Stimulated activated CD4-positive, alpha-beta T cell treated with anti-CD3 and anti-CD28 coated beads, Interleukin-12 subunit alpha, Interleukin-12 subunit beta, amount 100 ng/mL, for 48 hours (primary cell): ENCODE data around the gene HPCA.
"Not testable (repeated sequence)": the region's sequence is repeated elsewhere in the genome, so short reads cannot be mapped to it uniquely, and the experiment has no call there.

ENCODE experiments used
- DNase-seq, 3 donors: peaks; one replicate each; pipeline ENCODE4 v3.0.0-alpha.2; 2020; ENCODE audit warnings: low read depth in 2 of 3, low spot score in 1 of 3

Gene HPCA

DNA sequence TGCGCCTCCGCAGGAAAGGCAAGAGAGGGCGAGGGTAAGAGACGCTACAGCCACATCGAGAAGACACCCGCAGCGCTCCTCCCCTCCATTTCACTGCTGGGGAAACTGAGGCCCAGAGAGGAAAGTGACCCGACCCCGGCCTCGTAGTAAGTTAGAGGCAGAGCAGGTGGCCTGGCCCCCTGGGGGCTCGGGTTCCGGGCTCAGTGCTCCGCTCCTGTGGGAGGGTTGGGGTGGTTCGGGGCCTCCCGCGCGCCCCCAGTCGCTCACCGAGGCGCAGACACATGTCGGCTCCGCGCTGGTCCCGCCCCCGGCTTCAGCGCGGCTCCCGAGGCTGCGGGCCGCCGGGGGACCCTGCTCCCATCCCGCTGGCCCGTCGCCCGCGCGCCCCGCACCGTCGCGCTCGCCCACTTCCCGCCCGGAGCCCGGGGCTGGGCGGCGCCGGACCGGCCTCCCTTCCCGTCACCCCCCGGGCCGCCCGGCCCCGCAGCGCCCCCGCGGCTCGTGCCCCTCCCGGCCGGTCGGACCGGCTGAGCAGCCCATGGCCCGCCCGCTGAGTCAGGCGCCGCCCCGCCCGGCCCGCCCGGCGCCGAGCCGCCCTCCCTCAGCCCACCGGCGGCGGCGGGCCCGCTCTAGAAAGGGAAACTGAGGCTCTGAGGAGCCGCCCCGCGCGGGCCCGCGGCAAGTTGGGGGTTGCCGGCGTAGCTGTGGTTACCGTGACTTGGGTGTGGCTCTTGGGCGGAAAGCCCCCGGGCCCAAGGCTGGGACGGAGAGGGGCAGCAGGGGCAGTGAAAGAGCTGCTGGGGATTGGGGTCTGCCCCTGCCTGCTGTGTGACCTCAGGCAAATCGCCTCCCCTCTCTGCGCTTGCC is 14.9 kb downstream of the HPCA start, which contains the start of gene TMEM54:
TMEM54 (minus strand) TSS at position 434 of the 867 bp plus-strand sequence; CDS start at position 283, 151 bp downstream.
- no peak for DNase-seq

GRCh38 chr1:32901823-32902534 is 15.7 kb downstream of the HPCA start:
- DNase-seq, result no peak

GRCh38 chr1:32902535-32902920 is 16.2 kb downstream of the HPCA start:
- DNase-seq, result no peak

- DNase-seq, result no peak
Observed at GRCh38 chr1:32903991-32904785, 17.9 kb downstream of the HPCA start.

GRCh38 chr1:32904797-32905196 is 18.5 kb downstream of the HPCA start:
- no peak for DNase-seq

DNA sequence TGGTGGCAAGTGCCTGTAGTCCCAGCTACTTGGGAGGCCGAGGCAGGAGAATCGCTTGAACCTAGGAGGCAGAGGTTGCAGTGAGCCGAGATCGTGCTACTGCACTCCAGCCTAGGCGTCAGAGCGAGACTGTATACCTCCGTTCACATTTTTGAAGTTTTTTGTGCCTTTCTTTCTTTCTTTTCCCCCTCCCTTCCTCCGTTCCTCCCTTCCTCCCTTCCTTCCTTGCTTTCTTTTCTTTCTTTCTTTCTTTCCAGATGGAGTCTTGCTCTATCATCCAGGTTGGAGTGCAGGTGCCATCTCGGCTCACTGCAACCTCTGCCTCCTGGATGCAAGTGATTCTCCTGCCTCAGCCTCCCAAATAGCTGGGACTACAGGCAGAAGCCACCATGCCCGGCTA is 19.3 kb downstream of the HPCA start:
- not testable (repeated sequence) for DNase-seq

- no peak for DNase-seq
Observed at GRCh38 chr1:32906654-32907053, 20.4 kb downstream of the HPCA start.

DNA sequence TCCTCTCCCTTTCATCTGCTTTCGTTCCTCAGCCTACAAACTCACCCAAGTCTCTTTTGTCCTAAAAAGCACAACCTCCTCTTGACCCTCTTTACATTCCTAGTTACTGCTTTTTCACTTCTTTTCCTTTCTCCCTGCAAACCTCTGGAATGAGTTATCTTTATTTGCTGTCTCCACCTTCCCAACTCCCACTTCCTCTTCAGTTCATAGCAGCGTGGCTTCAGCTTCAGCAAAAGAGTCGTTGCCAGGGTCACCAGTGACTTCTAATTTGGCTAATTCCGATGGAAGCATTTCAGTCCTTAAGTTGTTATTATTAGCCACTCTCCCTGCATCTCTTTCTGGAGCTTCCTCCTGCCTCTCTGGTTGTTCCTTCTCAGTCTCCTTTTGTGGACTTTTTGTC is 21.1 kb downstream of the HPCA start:
- DNase-seq, result no peak

GRCh38 chr1:32910319-32910718 is 24.0 kb downstream of the HPCA start:
- DNase-seq, result no peak

DNA sequence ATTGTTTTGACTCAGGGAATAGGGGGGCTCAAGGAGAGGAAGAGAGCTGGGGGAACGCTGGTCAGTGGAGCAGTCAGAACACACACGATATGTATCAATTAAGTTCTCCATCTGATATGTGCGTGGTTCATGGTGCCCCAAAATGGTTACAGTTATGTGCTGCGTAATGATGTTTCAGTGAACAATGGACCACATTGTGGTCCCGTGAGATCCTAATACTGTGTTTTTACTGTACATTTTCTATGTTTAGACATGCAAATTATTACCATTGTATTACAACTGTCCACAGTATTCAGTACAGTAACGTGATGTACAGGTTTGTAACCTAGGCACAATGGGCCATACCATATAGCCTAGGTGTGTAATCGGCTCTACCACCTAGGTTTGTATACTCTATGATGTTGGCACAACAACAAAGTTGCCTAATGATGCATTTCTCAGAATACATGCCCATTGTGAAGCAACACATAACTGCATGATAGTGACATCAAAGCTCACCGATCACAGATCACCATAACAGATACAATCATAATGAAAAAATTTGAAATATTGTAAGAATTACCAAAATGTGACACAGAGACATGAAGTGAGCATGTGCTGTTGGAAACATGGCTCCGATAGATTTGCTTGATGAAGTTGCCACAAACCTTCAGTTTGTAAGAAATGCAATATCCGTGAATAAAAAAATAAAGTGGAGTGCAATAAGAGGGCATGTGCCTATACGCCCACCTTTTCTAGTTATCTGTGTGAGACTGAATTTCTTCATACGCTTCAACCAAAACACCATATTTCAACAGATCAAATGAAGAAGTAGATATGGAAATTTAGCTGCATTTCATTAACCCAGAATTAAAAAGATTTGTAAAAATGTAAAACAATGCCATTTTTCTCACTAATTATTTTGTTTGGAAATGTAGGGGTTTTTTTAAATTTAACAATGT is 29.7 kb downstream of the HPCA start:
- DNase-seq, result no peak

DNA sequence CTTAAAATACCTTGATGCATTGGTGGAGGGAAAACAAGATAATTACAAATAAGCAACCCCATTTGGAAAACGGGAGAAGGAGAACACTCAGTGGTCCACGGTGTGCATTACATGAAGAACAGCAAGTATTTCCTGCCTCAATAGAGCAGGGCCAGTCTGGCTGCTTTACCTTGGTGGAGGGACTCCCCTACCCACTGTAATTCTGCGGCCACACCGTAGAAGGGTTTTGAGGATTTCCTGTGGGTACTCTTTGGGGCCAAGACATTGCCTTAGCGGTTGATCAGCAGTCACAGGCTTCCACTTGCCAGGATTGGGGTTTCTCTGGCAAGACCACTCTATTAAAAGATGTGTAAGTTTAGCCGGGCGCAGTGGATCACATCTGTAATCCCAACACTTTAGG is 31.2 kb downstream of the HPCA start:
- DNase-seq, result no peak

- no peak for DNase-seq
Observed at GRCh38 chr1:32918179-32918578, 31.9 kb downstream of the HPCA start.

DNA sequence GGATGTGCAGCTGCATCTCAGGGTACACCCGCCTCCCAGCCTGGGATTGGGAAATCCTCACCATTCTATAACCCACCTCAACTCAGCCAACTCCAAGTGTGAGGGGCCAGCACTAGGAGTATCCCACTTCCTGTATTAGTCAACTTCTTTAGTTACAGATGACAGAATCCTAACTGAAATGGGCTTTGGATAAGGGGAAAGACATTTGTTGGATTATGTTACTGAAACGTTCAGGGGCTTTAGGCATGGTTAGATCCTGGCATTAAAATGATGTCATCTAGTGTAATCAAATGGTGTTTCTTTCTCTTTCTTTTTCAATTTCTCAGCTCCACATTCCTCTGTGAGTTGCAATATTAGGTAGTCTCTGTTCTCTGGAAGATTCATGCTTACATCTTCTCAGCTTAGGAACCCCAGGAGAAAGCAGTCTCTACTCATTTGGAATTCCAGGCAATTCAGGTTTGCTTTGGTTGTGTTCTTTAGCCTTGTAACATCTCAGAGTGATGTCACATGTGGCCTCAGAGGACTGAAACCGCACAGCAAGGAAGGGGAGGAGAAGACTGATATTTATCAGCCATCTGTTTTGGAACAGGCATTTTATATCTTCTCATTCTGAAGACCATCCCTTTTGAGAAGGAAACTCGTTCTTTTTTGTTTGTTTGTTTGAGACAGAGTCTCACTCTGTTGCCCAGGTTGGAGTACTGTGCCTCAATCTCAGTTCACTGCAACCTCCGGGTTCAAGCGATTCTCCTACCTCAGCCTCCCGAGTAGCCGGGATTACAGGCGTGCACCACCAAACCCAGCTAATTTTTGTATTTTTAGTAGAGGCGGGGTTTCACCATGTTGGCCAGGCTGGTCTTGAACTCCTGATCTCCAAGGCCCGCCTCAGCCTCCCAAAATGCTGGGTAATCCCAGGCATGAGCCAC is 33.8 kb downstream of the HPCA start:
- DNase-seq, result no peak

- DNase-seq, result no peak
Observed at GRCh38 chr1:32920833-32921232, 34.5 kb downstream of the HPCA start.

- DNase-seq, result no peak
Observed at GRCh38 chr1:32924881-32925344, 38.6 kb downstream of the HPCA start.

- DNase-seq, result no peak
Observed at GRCh38 chr1:32925403-32926162, 39.3 kb downstream of the HPCA start.

GRCh38 chr1:32926562-32926961 is 40.3 kb downstream of the HPCA start:
- no peak for DNase-seq

DNA sequence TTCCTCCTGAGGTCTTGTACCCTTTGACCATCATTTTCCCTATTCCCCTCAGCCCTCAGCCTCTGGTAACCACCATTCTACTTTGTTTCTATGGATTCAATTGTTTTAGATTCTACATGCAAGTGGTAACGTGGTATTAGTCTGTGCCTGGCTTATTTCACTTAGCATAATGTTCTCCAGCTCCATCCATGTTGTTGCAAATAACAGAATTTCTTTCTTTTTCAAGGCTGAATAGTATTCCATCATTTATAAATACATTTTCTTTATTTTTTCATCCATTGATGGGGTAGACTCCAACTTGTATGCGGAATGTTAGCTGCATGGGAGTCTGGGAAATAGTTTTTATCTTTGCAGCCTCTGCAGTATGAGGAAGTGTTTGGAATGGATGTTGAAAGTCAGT is 41.1 kb downstream of the HPCA start:
- no peak for DNase-seq

DNA sequence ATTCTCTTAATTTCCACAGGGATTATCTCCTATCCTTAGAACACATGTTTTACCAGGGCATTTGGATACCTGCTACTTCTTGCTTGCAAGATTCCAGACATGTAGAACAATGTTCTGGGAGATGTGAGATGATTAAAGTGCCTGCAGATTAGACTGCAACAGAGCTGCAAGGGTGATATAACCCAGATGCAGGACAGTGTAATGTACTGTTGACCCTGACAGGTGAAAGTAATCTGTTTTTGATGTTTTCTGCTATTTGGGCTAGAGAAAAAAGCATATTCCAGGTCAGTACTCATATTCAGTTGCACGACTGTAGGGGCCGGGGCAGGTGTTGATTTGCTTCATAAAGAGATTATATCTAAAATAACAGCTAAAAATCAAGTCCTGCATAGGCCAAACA is 42.0 kb downstream of the HPCA start:
- DNase-seq, result no peak
